Measurements from ENCODE around the gene PXMP2.

DNA sequence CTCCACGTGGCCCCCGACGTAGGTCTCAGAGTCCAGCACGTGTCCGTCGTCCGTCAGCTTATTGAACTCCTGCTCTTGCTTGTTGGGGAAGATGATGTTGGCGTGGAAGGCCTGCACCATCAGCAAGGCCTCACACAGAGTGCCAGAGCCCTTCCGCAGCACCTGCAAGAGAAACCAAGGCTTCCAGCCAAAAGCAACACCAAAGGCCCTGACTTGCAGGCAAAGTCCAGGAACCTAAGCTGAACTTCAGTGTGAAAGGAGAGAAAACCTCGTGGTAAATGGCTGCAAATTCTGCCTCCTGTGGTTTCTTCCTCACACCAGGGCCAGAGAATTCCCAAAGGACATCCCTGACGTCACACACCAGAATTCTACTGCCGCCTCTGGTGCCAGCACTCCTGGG is 14.7 kb upstream of the PXMP2 start:
- TF ChIP-seq, protein P1, sequence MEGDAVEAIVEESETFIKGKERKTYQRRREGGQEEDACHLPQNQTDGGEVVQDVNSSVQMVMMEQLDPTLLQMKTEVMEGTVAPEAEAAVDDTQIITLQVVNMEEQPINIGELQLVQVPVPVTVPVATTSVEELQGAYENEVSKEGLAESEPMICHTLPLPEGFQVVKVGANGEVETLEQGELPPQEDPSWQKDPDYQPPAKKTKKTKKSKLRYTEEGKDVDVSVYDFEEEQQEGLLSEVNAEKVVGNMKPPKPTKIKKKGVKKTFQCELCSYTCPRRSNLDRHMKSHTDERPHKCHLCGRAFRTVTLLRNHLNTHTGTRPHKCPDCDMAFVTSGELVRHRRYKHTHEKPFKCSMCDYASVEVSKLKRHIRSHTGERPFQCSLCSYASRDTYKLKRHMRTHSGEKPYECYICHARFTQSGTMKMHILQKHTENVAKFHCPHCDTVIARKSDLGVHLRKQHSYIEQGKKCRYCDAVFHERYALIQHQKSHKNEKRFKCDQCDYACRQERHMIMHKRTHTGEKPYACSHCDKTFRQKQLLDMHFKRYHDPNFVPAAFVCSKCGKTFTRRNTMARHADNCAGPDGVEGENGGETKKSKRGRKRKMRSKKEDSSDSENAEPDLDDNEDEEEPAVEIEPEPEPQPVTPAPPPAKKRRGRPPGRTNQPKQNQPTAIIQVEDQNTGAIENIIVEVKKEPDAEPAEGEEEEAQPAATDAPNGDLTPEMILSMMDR (conservative IDR thresholded peaks at IDR 0.05; ENCODE audit: low read length), result no peak
- TF ChIP-seq EZH2phosphoT487 (IDR thresholded peaks at IDR 0.05; ENCODE audit: borderline replicate concordance), result no peak
